HG03280 (cell line): ENCODE results near the gene ST6GALNAC4.

ENCODE experiments used
- ATAC-seq: cut with Tn5 transposase; IDR thresholded peaks from one replicate; pipeline ENCODE4 v1.9.1; 2021; ENCODE audit warnings: mild to moderate bottlenecking, moderate library complexity; ENCODE audit not compliant: unreplicated experiment

Gene ST6GALNAC4

DNA sequence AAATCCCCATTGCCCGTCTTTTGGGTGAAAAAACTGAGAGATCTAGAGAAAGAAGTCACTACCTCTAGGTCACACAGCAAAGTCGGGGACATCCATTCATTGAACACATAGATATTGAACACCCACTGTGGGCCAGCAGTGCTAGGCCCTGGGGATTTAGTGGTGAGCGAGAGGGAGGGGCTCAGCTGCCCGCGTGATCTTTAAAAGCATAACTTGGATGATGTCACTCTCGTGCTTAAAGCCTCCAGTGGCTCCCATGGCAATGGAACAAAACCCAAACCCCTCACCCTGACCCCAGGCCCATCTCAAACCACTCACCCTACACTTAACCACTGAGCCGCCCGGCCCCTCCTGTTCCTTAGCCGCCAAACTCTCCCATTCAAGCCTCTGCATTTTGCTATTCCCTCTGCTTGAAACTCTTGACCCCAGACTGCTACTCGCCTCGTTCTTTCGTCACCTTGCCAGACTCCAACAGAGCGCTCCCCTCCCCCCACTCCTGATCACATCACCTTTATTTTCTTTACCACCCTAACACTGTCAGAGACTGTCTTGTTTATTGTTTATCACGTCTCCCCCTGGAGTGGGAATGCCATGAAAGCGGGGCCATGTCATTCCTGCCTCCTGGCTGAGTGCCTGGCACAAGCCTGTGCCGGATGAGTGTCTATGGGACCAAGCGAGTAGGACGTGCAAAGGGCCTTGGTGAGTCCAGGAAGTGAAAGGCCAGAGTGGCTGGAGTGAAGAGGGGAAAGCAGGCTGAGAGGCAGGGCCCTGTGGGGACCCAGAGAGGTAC lies 14.4 kb upstream of the ST6GALNAC4 start:
- ATAC-seq, result peak; percentile 26

DNA sequence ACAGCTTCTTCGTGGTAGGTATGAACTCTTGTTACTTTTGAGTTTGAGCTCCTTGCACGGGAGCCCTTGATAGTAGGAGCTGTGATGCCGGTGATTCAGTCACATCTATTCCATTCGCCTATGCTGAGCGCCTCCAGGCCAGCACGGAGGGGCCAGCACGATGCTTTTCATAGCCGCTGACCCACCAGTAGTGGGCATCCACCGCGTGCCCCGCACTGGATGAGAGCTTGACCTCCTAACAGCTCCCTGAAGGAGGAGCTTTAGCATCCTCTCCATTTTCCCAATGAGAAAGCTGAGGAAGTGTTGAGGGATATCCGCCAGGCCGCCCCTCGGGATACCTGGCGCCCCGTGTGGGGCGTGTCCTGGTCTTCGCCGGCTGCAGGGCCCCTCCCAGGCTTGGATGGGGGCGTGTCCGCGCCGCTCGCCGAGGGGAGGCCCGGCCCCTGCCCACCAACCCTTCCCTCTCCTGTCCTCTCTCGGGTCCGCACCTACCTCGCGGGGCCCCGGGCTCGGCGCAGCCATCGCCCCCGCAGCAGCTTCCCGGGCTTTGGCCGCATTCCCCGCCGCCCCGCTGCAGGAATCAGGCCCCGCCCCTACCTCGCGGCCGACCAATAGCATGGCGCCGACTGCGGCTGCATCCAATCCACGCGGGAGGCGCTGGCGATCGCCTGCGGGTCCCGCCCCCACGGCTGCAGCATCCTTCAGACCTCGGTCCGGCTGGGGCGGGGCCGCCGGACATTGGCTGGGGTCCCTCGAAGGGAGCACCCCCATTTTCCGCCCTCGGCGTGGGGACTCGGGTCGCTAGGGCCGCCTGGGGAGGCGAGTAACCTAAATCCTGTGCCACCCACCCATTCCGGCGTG lies 13.6 kb upstream of the ST6GALNAC4 start, which contains the start of gene PIP5KL1:
Gene PIP5KL1 (minus strand): TSS at position 547 of the 861 bp plus-strand sequence. CDS start 25 bp downstream, at position 522.
- peak; percentile 79 for ATAC-seq

DNA sequence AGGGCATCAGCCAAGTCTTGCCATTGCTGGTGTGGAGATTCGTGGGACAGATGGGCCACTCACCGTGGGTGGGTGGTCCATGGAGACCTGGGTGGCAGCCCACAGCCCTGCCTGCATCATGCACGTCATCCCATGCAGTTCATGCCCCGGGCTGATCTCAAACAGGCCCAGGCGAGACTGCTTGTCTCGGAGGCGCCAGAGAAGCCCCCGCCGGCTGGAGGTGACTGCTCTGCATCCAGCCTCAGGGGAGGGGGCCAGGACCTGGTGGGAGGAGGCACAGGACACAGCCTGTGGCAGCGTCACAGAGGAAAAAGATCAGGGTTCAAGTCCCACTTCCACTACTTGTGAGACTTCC lies 12.8 kb upstream of the ST6GALNAC4 start:
- no peak for ATAC-seq

DNA sequence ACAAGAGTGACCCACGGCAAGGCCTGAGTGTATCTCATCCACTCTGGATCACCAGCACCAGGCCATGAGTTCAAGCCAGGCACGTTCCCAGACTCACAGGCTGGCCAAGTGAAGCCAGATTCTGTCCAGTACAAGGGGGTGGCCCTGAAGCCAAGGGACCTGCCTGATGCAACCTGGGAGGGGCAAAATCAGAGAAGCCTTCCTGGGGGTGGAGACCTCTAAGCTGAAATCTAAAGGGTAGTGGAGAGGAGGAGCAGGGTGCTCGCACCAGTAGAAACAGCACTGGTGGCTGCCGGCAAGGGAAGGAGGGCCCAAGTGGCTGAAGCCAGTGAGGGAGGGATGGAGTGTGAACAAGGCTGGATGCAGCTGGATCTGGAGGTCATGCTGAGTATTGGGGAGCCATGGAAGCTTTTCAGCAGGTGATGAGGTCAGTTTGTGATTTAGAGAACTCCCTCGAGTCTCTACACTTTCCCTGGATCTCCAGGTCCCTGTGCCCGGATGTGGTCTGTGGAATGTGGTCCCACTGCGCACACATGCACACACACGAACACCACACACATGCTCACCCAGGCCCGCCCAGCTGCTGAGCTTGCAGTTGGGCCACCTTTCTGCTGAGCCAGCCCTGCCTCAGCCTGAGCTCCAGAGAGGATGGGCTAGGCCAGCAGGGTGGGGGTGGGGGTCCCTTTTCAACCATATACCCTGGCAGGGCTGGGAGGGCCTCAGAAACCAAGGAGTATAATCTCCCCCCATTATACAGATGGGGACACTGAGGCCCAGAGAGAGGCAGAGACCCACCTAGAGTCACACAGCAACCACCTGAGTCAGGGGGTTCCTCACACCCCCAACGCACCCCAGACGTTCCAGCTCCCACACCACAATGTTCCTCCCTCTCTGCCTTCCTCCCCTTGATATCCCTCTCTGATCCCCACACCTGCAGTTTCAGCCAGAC lies 12.1 kb upstream of the ST6GALNAC4 start:
- ATAC-seq, result no peak

DNA sequence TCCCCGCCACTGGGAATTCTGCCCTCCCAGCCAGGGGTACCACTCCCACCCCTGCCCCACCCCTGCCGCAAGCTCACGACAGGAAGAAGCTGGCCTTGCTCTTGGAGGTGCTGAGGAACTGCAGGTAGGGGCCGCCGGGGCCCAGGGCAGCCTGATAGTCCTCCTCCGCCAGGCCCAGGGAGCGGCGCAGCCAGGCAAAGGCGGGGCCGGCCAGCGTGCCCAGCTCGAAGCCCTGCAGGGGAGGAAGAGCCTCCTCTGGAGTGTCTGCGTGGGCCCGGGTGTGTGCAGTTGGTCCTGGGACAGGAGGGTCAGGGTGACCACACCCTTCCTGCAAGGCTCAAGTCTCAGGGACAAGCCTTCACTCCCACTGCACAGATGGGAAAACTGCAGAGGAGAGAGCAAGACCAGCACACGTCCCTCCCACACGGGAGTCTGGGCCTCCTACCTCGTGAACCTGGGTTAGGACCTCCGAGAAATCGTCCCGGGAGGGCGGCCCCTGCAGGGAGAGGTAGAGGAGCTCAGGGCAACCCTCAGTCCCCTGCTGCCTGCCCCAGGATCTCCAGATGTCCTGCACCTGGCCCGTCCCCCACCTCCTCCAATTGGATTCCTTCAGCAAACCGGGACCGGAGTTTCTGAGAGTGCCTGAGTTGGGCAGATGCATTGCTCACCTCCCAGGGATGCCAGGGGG lies 11.3 kb upstream of the ST6GALNAC4 start:
- ATAC-seq, result no peak

DNA sequence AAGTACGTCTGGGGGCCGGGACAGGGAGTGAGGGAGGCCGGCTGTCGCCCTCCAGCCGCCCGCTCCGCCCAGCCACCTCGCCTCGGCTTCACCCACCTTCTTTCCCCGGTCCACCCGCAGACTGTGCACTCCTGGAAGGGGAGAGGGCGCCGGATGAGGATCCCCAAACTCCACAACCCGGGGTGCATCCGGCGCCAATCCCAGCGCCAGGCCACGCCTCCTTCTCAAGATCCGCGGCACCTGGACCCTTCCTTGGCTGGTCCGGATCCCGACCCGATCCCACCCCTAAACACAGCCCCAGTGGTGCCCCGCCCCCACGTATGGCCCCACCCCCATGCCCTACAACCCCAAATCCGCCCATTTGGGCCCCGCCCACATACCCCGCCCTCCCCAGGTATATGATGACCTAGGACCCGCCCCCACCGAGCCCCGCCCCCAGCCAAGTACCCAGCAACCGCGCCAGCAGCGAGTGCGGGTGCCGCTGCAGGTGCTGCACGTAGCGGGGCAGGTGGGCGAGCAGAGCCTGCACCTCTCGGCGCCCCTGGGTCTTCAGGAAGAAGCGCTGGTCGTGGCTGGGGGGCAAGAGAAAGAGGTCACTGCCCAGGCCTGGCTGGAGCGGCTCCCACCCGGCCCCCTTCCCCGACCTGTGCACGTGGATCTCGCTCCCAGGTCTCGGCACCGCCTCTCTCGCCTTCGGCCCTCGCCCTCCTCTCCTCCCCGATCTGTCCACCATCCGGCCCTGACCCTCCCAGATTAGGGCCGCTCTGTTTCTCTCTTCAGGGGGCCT lies 10.6 kb upstream of the ST6GALNAC4 start:
- no peak for ATAC-seq

DNA sequence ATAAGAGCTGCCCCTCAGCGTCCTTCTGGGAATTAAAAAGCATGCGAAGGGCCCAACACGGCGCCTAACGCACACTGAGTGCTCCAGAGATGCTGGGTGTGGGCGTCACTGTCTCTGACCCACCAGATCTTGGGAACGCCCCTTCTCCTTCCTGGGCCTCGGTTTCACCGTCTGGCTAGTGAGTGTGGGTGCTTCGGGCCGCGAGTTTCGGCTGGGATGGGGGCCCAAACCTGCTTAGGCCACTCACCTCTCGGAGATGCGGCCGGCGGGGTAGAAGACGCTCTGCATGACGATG lies 10.0 kb upstream of the ST6GALNAC4 start:
- no peak for ATAC-seq

DNA sequence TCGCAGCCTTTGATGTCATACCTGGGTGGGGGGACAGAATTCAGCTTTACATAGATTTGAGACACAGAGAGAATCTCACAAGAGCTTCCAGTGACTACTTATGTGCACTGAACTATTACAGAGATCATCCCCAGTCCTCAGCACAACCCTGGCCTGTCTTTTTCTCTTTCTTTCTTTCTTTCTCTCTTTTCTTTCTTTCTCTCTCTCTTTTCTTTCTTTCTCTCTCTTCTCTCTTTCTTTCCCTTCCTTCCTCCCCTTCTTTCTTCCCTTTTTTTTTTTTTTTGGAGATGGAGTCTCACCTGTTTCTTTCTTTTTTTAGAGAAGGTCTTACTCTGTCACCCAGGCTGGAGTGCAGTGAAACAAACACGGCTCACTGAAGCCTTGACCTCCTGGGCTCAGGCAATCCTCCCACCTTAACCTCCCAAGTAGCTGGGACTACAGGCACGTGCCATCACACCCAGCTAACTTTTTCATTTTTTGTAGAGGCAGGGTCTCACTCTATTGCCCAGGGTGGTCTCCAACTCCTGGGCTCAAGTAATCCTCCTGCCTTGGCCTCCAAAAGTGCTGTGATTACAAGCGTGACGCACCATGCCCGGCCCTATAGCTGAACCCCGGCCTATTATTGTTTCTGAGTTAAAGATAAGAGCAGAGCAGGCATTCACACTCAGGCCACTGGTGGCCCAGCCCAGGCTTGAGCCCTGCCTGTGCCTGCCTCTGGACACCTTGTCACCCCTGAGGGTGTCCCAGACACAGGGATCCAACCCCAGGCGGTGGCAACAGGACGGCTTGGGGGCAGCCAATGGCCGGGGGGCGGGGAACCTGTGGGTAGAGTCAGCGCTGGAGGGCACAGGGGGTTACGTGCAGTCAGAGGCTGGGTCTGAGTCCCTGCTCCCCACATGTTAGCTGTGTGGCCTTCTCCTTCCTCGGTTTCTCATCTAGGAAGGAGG lies 9.4 kb upstream of the ST6GALNAC4 start:
- ATAC-seq, result no peak

DNA sequence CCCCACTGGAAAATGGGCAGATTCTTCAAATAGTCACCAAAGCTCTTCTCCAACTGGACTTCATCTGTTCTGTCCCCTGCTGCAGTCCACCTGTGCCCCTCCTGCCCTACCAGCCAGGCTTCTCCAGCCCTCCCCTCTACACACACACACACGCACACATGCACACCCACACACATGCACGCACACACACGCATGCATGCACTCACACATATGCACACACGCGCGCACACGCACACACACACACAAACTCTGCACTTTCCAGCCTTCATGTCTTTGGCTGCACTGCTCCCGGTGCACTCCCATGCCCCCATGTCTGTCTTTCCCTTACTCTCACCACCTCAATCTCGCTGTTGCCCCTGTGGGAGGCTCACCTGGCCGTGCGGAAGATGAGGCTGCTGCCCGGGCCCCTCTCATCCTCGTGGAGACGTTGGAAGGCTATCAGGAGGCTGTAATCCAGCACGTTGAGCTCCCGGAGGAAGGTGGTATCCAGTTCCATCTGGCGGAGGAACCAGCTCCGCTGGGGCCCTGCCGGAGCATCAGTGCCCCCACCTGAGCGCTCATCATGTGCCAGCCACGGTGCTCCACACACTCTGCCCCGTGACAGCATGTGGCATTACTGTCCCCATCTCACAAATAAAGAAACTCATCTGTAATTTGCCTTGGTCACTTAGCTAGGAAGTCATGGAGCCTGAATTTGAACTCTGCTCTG lies 8.0 kb upstream of the ST6GALNAC4 start:
- no peak for ATAC-seq

DNA sequence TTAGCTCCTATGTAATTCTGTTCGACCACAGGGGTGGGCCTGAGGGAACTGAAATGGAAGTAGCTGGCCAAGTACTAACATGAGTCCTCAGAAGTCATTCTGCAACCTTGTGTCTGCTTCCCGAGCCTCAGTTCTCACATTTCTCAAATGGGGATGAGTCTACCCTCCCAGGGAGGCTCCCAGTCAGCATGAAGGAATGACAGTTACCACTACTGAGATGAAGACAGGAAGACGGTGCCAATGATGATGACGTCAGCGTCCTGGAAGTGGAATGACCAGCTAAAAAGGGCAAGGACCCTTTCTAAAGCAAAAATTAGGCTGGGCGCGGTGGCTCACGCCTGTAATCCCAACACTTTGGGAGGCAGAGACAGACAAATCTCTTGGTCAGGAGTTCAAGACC lies 6.9 kb upstream of the ST6GALNAC4 start:
- ATAC-seq, result no peak

DNA sequence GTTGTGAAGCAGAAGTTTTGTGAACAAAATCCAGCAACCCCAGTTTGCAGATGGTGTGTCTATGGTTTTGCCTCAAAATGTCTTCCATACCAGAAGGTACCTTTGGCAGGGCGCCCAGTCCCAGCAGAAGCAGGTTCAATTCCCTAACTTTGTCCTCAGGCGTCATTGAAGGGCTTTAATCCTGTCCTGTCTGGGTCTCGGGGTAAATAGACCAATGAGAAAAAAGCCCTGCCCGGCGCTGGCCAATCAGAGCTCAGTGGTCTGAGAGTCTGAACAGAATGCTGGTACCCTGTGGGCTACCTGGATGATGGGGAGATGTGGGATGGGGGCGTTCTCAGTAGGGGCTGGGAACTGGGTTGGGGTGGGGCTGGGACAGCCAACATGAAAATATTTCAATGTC lies 6.2 kb upstream of the ST6GALNAC4 start:
- no peak for ATAC-seq

DNA sequence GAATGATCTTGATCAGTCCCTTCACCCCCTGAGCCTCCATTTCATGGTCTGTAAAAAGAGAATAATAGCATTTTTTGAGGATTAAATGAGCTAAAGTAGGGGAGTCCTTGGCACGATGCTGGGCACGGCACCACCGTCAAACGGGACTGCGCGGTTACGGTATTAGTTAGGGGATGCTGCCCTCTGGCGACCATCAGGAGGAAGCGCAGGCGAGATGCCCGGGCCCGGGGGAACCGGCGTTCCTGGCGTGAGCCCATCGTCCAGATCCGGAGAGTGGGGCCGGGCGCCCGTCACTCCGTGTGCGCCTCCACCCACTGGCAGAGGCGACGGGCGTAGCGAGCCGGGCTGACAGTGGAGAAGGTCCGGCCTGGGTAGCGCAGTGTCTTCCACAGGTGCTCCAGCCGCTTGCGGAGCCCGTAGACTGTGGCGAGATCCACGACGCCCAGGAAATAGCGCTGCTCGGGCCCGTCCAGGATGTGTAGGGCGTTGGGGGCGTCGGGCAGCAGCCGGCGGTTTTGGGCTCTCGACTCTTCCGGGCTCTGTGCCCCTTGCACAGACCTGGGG lies 4.8 kb upstream of the ST6GALNAC4 start:
- ATAC-seq, result no peak

DNA sequence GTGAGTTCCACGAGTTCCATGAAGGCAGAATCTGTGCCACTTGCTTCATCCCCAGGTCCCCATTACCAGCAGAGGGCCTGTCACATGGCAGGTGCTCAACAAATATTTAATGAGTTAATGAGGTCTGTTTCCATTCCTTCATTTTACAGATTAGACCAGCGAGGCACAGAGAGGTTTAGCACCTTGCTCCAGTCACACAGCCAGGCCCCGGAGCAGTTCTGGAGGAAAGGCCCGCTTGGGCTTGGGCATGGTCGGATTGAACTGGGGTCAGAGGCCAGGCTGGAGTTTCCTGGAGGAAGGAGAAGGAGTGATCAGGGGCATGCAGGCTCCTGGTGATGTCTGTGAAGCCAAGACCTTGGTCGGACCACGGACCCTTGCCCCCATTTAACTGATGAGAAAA lies 4.0 kb upstream of the ST6GALNAC4 start:
- no peak for ATAC-seq

DNA sequence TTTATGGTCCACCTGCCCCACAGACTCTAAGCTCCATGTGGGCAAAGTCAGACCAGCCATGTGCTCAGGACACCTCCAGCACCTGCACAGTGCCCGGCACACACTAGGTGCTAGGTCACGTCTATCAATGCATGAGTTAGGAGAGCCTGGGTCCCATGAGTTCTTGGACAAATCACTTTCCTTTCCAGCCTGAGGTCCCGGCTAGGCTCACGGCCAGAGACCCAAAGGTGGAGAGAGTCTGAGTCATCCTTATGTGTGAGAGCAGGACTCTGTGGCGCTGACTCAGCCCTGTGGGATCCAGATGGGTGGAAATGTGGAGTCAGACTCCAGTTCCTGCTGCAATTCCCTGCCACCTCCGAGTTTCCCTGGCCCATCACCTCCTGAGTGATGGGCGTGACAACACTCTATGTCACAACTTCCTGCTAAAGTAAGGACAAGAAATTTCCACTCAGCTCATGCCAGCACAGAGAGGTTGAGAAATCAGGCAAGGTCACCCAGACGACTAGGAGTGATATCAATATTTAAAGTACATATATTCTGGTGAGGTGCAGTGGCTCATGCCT lies 2.5 kb upstream of the ST6GALNAC4 start:
- no peak for ATAC-seq

DNA sequence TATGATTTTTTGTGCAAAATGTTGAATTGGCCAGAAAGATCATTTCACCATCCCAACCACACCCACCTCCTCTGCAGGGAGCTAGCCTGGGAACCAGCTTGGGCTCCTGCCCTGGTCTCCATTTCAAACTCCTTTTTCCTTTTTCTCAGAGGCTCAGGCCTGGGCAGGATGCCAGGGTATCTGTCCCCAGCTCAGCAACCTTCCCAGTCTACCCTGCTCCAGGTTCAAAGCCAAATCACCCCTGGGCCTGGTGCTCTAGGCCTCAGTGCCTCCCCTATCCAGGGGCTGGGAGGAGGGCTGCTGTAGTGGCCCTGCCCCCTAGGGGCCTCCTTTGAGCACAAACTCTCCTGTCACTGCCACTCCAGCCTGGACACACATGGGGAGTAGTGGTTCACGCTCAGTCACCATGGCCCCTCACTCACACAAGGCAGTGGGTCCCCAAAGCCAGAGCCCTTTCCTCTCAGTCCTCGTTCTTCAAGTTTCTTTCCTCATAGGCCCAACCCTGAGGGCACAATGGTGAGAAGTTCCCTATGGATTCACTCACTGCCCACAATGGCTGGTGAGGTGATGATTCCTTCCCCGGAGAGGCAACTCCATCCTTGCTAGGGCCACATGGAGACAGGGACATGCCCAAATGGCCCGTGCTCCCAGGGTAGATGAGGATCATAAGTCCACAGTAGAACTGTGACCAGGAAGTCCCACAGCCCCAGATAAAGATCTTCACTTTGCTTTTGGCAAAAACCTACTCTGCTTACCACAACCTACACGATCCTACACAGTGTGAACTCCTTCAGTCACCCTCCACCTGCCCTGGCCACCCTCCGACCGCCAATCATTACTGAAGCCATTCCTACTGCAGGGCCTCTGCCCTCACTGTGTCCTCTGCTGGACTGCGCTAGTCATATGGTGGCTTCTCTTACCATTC lies 1.6 kb upstream of the ST6GALNAC4 start:
- no peak for ATAC-seq

DNA sequence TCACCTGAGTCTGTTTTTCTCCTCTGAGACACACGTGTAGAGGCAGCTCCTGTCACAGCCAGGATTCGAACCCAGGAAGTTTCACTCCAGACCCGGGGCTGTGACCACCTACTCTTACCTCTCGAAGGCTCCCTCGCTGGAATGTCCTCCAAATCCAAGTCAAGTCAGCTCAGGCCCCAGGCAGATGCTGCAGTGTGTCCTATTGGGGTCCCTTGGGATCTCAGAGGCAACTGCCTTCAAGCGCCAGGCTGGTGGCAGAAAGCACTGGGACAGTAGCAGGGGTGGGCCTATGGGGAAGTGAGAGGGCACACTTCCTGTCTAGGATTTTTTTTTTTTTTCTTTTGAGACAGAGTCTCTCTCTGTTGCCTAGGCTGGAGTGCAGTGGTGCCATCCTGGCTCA lies 762 bp upstream of the ST6GALNAC4 start:
- ATAC-seq, result no peak
